IMR-90 (cell line): ENCODE measurements around the gene PRR29. TPM values are rescaled to one million over a fixed set of nuclear protein-coding genes. Genes with fewer than 3 reads are reported as not detected.

Experiments used
- ATAC-seq: fragments of 200-7000 bp; cut with Tn5 transposase; 2 replicates; pipeline ENCODE4 v1.9.1; 2020; ENCODE audit warnings: low read depth, mild to moderate bottlenecking, moderate library complexity
- BruUV-seq: library from RNA; stranded (reverse); fragments of 400-500 nt; replicated peaks from 2 replicates; lab custom pipeline; 2021; lab: Mats Ljungman, UMichigan
- CTCF ChIA-PET: fragments of 300-600 bp; formaldehyde crosslinking; extraction: SDS; loops from one replicate; lab custom pipeline; 2021; ENCODE audit warnings: antibody characterized with exemption; lab: Yijun Ruan, JAX
- POLR2A ChIA-PET: fragments of 300-600 bp; sonication (Branson Sonifier 250); formaldehyde crosslinking; loops from one replicate; lab custom pipeline; 2022; ENCODE audit warnings: antibody characterized with exemption; ENCODE audit not compliant: unreplicated experiment; lab: Charles Lee
- DNase-seq: peaks from one replicate; pipeline ENCODE4 v3.0.0; 2013
- H2AFZ ChIP-seq: replicated peaks from 2 replicates; pipeline ENCODE3; 2013; ENCODE audit warnings: low read length, mild to moderate bottlenecking; ENCODE audit not compliant: poor library complexity
- H2AK5ac ChIP-seq: 2 replicates; pipeline ENCODE4 v1.6.1; 2013; ENCODE audit warnings: low read depth, low read length, inconsistent platforms
- H2AK9ac ChIP-seq: replicated peaks from 2 replicates; pipeline ENCODE3; 2013; ENCODE audit warnings: mild to moderate bottlenecking, low read depth, low read length, moderate library complexity; ENCODE audit not compliant: poor library complexity
- H2BK120ac ChIP-seq: 2 replicates; pipeline ENCODE4 v1.6.1; 2013; ENCODE audit warnings: low read depth, low read length, inconsistent platforms
- H2BK15ac ChIP-seq: 3 replicates; pipeline ENCODE4 v1.6.1; 2013; ENCODE audit warnings: low read depth, low read length, inconsistent platforms
- H2BK20ac ChIP-seq: 2 replicates; pipeline ENCODE4 v1.6.1; 2013; ENCODE audit warnings: low read depth, mild to moderate bottlenecking, inconsistent platforms, low read length, moderate library complexity
- H2BK5ac ChIP-seq: 2 replicates; pipeline ENCODE4 v1.6.1; 2013; ENCODE audit warnings: mild to moderate bottlenecking, low read depth, low read length, inconsistent platforms; ENCODE audit not compliant: poor library complexity, severe bottlenecking
- H3K14ac ChIP-seq: replicated peaks from 2 replicates; pipeline ENCODE4 v1.6.1; 2013; ENCODE audit warnings: low read depth, low read length, inconsistent platforms
- H3K18ac ChIP-seq: 2 replicates; pipeline ENCODE4 v1.6.1; 2013; ENCODE audit warnings: low read depth, low read length, control low read depth
- H3K23ac ChIP-seq: 2 replicates; pipeline ENCODE4 v1.6.1; 2013; ENCODE audit warnings: low read depth, low read length, inconsistent platforms
- H3K27ac ChIP-seq: 2 replicates; pipeline ENCODE4 v1.5.1; 2013; ENCODE audit warnings: mild to moderate bottlenecking, control low read depth, low read length; ENCODE audit not compliant: insufficient read depth
- H3K27me3 ChIP-seq: 2 replicates; pipeline ENCODE4 v1.6.1; 2013; ENCODE audit warnings: low read length; ENCODE audit not compliant: control insufficient read depth, insufficient read depth
- H3K36me3 ChIP-seq: 2 replicates; pipeline ENCODE4 v1.6.1; 2013; ENCODE audit warnings: low read length, mixed read lengths; ENCODE audit not compliant: control insufficient read depth, insufficient read depth
- H3K4ac ChIP-seq: 2 replicates; pipeline ENCODE4 v1.6.1; 2013; ENCODE audit warnings: low read depth, low read length, inconsistent platforms
- H3K4me1 ChIP-seq: 2 replicates; pipeline ENCODE4 v1.6.1; 2013; ENCODE audit warnings: low read length, mixed read lengths; ENCODE audit not compliant: control insufficient read depth, insufficient read depth
- H3K4me2 ChIP-seq: 2 replicates; pipeline ENCODE4 v1.6.1; 2013; ENCODE audit warnings: low read depth, mild to moderate bottlenecking, control low read depth, low read length, moderate library complexity
- H3K4me3 ChIP-seq: 2 replicates; pipeline ENCODE4 v1.5.1; 2013; ENCODE audit warnings: low read depth, mild to moderate bottlenecking, control low read depth, low read length, moderate library complexity; ENCODE audit not compliant: insufficient read depth
- H3K56ac ChIP-seq: 2 replicates; pipeline ENCODE4 v1.6.1; 2013; ENCODE audit warnings: low read length, inconsistent platforms; ENCODE audit not compliant: insufficient read depth; ENCODE audit errors: extremely low read depth
- H3K79me1 ChIP-seq, 2 experiments: 2 replicates each; pipeline ENCODE4 v1.6.1; 2013; ENCODE audit warnings: low read length in 2 of 2, inconsistent platforms in 1 of 2, low read depth in 1 of 2
- H3K9ac ChIP-seq: 2 replicates; pipeline ENCODE4 v1.6.1; 2013; ENCODE audit warnings: low read depth, low read length, control low read depth
- H3K9me1 ChIP-seq: 2 replicates; pipeline ENCODE4 v1.6.1; 2013; ENCODE audit warnings: low read length, inconsistent platforms; ENCODE audit not compliant: insufficient read depth
- H3K9me3 ChIP-seq: 2 replicates; pipeline ENCODE4 v1.6.1; 2013; ENCODE audit warnings: low read length; ENCODE audit not compliant: control insufficient read depth, insufficient read depth
- H4K20me1 ChIP-seq: 2 replicates; pipeline ENCODE4 v1.6.1; 2013; ENCODE audit warnings: low read length, inconsistent platforms; ENCODE audit not compliant: insufficient read depth
- H4K5ac ChIP-seq: 2 replicates; pipeline ENCODE4 v1.6.1; 2013; ENCODE audit warnings: mild to moderate bottlenecking, low read depth, low read length, control low read depth
- H4K8ac ChIP-seq, 2 experiments: 2 replicates each; pipeline ENCODE4 v1.6.1; 2013; ENCODE audit warnings: low read depth in 2 of 2, low read length in 2 of 2, control low read depth in 1 of 2, inconsistent platforms in 1 of 2
- H4K91ac ChIP-seq: 2 replicates; pipeline ENCODE4 v1.6.1; 2013; ENCODE audit warnings: low read depth, low read length, inconsistent platforms; ENCODE audit not compliant: insufficient read depth
- BHLHE40 ChIP-seq: fragments of 150-350 bp; IDR thresholded peaks from 2 replicates; pipeline ENCODE4 v1.6.1; 2016; ENCODE audit warnings: mild to moderate bottlenecking, low read depth, low read length
- CEBPB ChIP-seq: IDR thresholded peaks from 2 replicates; pipeline ENCODE4 v1.6.1; 2012; ENCODE audit warnings: low read depth, low read length, improper control_type of control experiment
- CHD1 ChIP-seq: IDR thresholded peaks from 2 replicates; pipeline ENCODE4 v1.6.1; 2012; ENCODE audit warnings: low read depth, low read length, improper control_type of control experiment
- MXI1 ChIP-seq: IDR thresholded peaks from 2 replicates; pipeline ENCODE4 v1.6.1; 2012; ENCODE audit warnings: low read depth, mild to moderate bottlenecking, low read length, moderate library complexity, borderline replicate concordance
- POLR2A ChIP-seq: IDR thresholded peaks from 2 replicates; pipeline ENCODE4 v1.6.1; 2012; ENCODE audit warnings: mild to moderate bottlenecking, low read depth, low read length
- WGBS, 2 experiments: methylation state at CpG; one replicate each; pipeline versions ENCODE4 v1.1.5 to v1.1.7; 2013; ENCODE audit warnings: missing lambda C conversion rate in 2 of 2; ENCODE audit not compliant: insufficient read length in 1 of 2; ENCODE audit errors: extremely low coverage in 2 of 2; 5-methylcytosine and 5-hydroxymethylcytosine counted together
- dilution Hi-C: fragments of 300-500 bp; cut with HindIII; formaldehyde crosslinking; loops from one replicate; pipeline ENCODE4 v1.14.3; 2018; ENCODE audit warnings: low sequenced_read_pairs; ENCODE audit not compliant: unreplicated experiment
- in situ Hi-C: fragments of 300-500 bp; cut with MboI; formaldehyde crosslinking; loops from 3 replicates; pipeline ENCODE4 v1.14.3; 2019; ENCODE audit warnings: low sequenced_read_pairs, inconsistent platforms, mixed read lengths
- intact Hi-C: fragments of 100-400 bp; cut with micrococcal nuclease; formaldehyde crosslinking; loops from 2 replicates; pipeline ENCODE4 v1.10.0; 2022
- polyA plus RNA-seq, 3 experiments: library from polyadenylated mRNA; depleted of rRNA; stranded (reverse); fragments of >200 nt; gene quantifications; 2 replicates each; pipeline ENCODE4 v1.2.3, GENCODE V29; 2012; ENCODE audit warnings: low replicate concordance in 1 of 3
- total RNA-seq: library from RNA; depleted of rRNA; stranded (reverse); fragments of >200 nt; gene quantifications from 2 replicates; pipeline ENCODE4 v1.2.3, GENCODE V29; 2012

PRR29 gene
- total and polyA plus RNA-seq, 2 of the 4 experiments (the other 2 are of a cell fraction), result under 0.01 to 0.17 TPM

- BruUV-seq, result no TSS peak
- Histone ChIP-seq H3K9me1 (peaks cover 2% of the 10 kb centered on the region; the same call in 1 of the 2 replicates), H2AFZ (peak overlapping the region; percentile 58), H3K4me2 (no peak overlapping the region), H2BK20ac (no peak overlapping the region), H2BK120ac (no peak overlapping the region), H4K20me1 (no peaks in the 10 kb centered on the region), H2AK9ac (no peak overlapping the region), H3K36me3 (peaks cover 50% of the 10 kb centered on the region), H3K18ac (no peak overlapping the region), H3K9ac (no peak overlapping the region), H3K56ac (no peak overlapping the region), H3K4ac (no peak overlapping the region), H4K5ac (no peak overlapping the region), H2BK5ac (no peak overlapping the region), H3K23ac (no peak overlapping the region), H3K79me1 (no peaks in the 10 kb centered on the region), H3K14ac (no peak overlapping the region), H4K91ac (no peak overlapping the region), H3K4me1 (no peaks in the 10 kb centered on the region), H3K27me3 (no peaks in the 10 kb centered on the region), H4K8ac (no peak overlapping the region), H3K9me3 (no peaks in the 10 kb centered on the region), H2BK15ac (no peak overlapping the region), H2AK5ac (no peak overlapping the region), H3K27ac (no peak overlapping the region), H3K4me3 (no peak overlapping the region)
- dilution Hi-C loops (no loop called here), in situ Hi-C loops (no loop called here), intact Hi-C loops (no loop called here)
- DNase-seq, result no peak
- ATAC-seq, result no peak
- TF ChIP-seq MXI1, result no peak
- TF ChIP-seq BHLHE40, result no peak
- no peak for TF ChIP-seq CEBPB
- TF ChIP-seq CHD1, result no peak
- no peak for TF ChIP-seq POLR2A
- WGBS, 2 experiments, result 83% methylated on average over 9 of the region's 13 CpGs; no CpG with 5 or more reads in 1 of the 2 experiments
- ChIA-PET CTCF (interaction anchor here (1.1 kb wide), 1 partner anchor 15 kb away, joined by 3 read pairs; no protein-coding TSS in a partner anchor), POLR2A (no interaction called here)
Observed at GRCh38 chr17:64045176-64045575, 47.0 kb downstream of the PRR29 start.
